GM20000 (cell line): ENCODE data around the gene ARF6.
A peak's percentile ranks its signal among the peaks of the same experiment; 100 is the strongest.

Experiments used
- DNase-seq: peaks from one replicate; pipeline ENCODE4 v3.0.0; 2012; ENCODE audit warnings: low spot score
- CTCF ChIP-seq: IDR thresholded peaks from 2 replicates; pipeline ENCODE4 v1.5.1; 2012; ENCODE audit warnings: mild to moderate bottlenecking, control low read depth; ENCODE audit errors: extremely low read depth, missing control alignments

Gene ARF6

GRCh38 chr14:49880267-49881064 is 12.4 kb upstream of the ARF6 start:
- no peak for DNase-seq

GRCh38 chr14:49881350-49882001 is 11.4 kb upstream of the ARF6 start:
- TF ChIP-seq CTCF, result no peak
- no peak for DNase-seq

More at GRCh38 chr14:49880267-49881064, 12.4 kb upstream of the ARF6 start:
- TF ChIP-seq CTCF, result no peak

- no peak for TF ChIP-seq CTCF
Measured at GRCh38 chr14:49882826-49883694, 9.8 kb upstream of the ARF6 start.

GRCh38 chr14:49886523-49886922 is 6.4 kb upstream of the ARF6 start:
- DNase-seq, result no peak
- no peak for TF ChIP-seq CTCF

More at GRCh38 chr14:49882826-49883694, 9.8 kb upstream of the ARF6 start:
- DNase-seq, result no peak

GRCh38 chr14:49888293-49888692 is 4.6 kb upstream of the ARF6 start:
- no peak for TF ChIP-seq CTCF
- DNase-seq, result no peak

- peak; percentile 70 for DNase-seq
- no peak for TF ChIP-seq CTCF
Measured at GRCh38 chr14:49892301-49892635, 614 bp upstream of the ARF6 start.
